Common myeloid progenitor, CD34-positive (primary cell): ENCODE data around the gene BPIFB6.

Experiments used
- CTCF ChIA-PET: fragments of 350-600 bp; sonication (Branson Sonifier 250); formaldehyde crosslinking; loops from one replicate; lab custom pipeline; 2021; ENCODE audit warnings: antibody characterized with exemption; lab: Charles Lee
- POLR2A ChIA-PET: fragments of 350-600 bp; sonication (Branson Sonifier 250); formaldehyde crosslinking; loops from one replicate; lab custom pipeline; 2021; ENCODE audit warnings: antibody characterized with exemption; lab: Charles Lee
- DNase-seq, 3 donors: peaks; one replicate each; pipeline versions ENCODE4 v3.0.0 to v3.0.0-alpha.2; 2013
- H3K27ac ChIP-seq, 2 experiments: 1 replicate in 1 of 2; 2 replicates in 1 of 2; pipeline ENCODE4 v1.7.0; 2013; ENCODE audit warnings: inconsistent platforms in 2 of 2, low read length in 2 of 2, mild to moderate bottlenecking in 2 of 2, low read depth in 1 of 2, moderate library complexity in 1 of 2; ENCODE audit not compliant: severe bottlenecking in 2 of 2, insufficient read depth in 1 of 2, poor library complexity in 1 of 2
- H3K27me3 ChIP-seq, 5 experiments: replicated peaks in 2 of 5; 1 replicate in 3 of 5; 2 replicates in 2 of 5; pipeline versions ENCODE4 v1.6.1 to v1.7.0; 2013; ENCODE audit warnings: low read length in 4 of 5, mild to moderate bottlenecking in 2 of 5, moderate library complexity in 2 of 5, inconsistent platforms in 1 of 5; ENCODE audit not compliant: insufficient read depth in 5 of 5, control insufficient read depth in 4 of 5
- H3K36me3 ChIP-seq, 4 experiments: 1 replicate in 2 of 4; 2 replicates in 2 of 4; pipeline versions ENCODE4 v1.6.1 to v1.7.0; 2013; ENCODE audit warnings: low read length in 3 of 4, control low read depth in 1 of 4, mild to moderate bottlenecking in 1 of 4; ENCODE audit not compliant: control insufficient read depth in 4 of 4, insufficient read depth in 4 of 4
- H3K4me1 ChIP-seq, 4 experiments: 1 replicate in 3 of 4; 2 replicates in 1 of 4; pipeline versions ENCODE4 v1.6.1 to v1.7.1; 2013; ENCODE audit warnings: low read length in 3 of 4, mild to moderate bottlenecking in 3 of 4, control low read depth in 1 of 4, inconsistent platforms in 1 of 4, moderate library complexity in 1 of 4; ENCODE audit not compliant: control insufficient read depth in 4 of 4, insufficient read depth in 4 of 4; ENCODE audit errors: control extremely low read depth in 1 of 4
- H3K4me3 ChIP-seq, 7 experiments: 1 replicate in 4 of 7; 2 replicates in 3 of 7; pipeline versions ENCODE4 v1.5.1 to v1.7.0; 2013; ENCODE audit warnings: mild to moderate bottlenecking in 7 of 7, low read length in 6 of 7, moderate library complexity in 6 of 7, inconsistent platforms in 2 of 7, low read depth in 2 of 7, control low read depth in 1 of 7; ENCODE audit not compliant: insufficient read depth in 4 of 7, control insufficient read depth in 1 of 7; ENCODE audit errors: extremely low read depth in 1 of 7
- H3K9me3 ChIP-seq, 5 experiments: 1 replicate in 4 of 5; 2 replicates in 1 of 5; pipeline versions ENCODE4 v1.6.1 to v1.7.1; 2013; ENCODE audit warnings: low read length in 4 of 5, mild to moderate bottlenecking in 2 of 5, inconsistent platforms in 1 of 5, low read depth in 1 of 5, moderate library complexity in 1 of 5; ENCODE audit not compliant: control insufficient read depth in 4 of 5, insufficient read depth in 2 of 5; ENCODE audit errors: control extremely low read depth in 1 of 5
- WGBS: methylation state at CpG from one replicate; pipeline ENCODE4 v1.1.5; 2013; ENCODE audit not compliant: insufficient coverage; 5-methylcytosine and 5-hydroxymethylcytosine counted together

The BPIFB6 gene

GRCh38 chr20:33083544-33084340 is 52.3 kb downstream of the BPIFB6 start:
- WGBS = 92% methylated on average over 14 of the region's 20 CpGs
- Histone ChIP-seq H3K9me3 (no peaks in the 10 kb centered on the region), H3K27ac (no peak overlapping the region), H3K36me3 (no peaks in the 10 kb centered on the region), H3K4me1 (no peaks in the 10 kb centered on the region), H3K4me3 (no peak overlapping the region), H3K27me3 (no peaks in the 10 kb centered on the region)
- ChIA-PET POLR2A (no interaction called here), CTCF (interaction anchor here (0.9 to 1.5 kb wide), 2 partner anchors 9 to 12 kb away, joined by 3 to 5 read pairs; no protein-coding TSS in a partner anchor)
- DNase-seq = no peak

- no peaks in the 10 kb centered on the region for H3K27me3 ChIP-seq
- ChIA-PET POLR2A (no interaction called here), CTCF (interaction anchor here (1.5 to 1.9 kb wide), 3 partner anchors 11 to 183 kb away, joined by 5 to 9 read pairs (median 6); no protein-coding TSS in a partner anchor)
- H3K27ac ChIP-seq = no peak overlapping the region
- DNase-seq = no peak
- no peaks in the 10 kb centered on the region for H3K9me3 ChIP-seq
- no peaks in the 10 kb centered on the region for H3K36me3 ChIP-seq
- no peak overlapping the region for H3K4me3 ChIP-seq
- H3K4me1 ChIP-seq = no peaks in the 10 kb centered on the region
- WGBS = 99% methylated on average over 11 of the region's 15 CpGs
Measured at GRCh38 chr20:33084722-33085121, 53.3 kb downstream of the BPIFB6 start.

- POLR2A ChIA-PET = no interaction called here
- H3K9me3 ChIP-seq = no peaks in the 10 kb centered on the region
- H3K4me3 ChIP-seq = no peak overlapping the region
- H3K27ac ChIP-seq = no peak overlapping the region
- CTCF ChIA-PET = interaction anchor here (0.9 to 1.9 kb wide), 3 partner anchors 10 to 185 kb away, joined by 4 to 9 read pairs (median 6); no protein-coding TSS in a partner anchor
- 100% methylated on average over 10 of the region's 14 CpGs for WGBS
- DNase-seq = no peak
- H3K4me1 ChIP-seq = no peaks in the 10 kb centered on the region
- H3K36me3 ChIP-seq = no peaks in the 10 kb centered on the region
- no peaks in the 10 kb centered on the region for H3K27me3 ChIP-seq
Measured at GRCh38 chr20:33086052-33086722, 54.7 kb downstream of the BPIFB6 start.

GRCh38 chr20:33091147-33091546 is 59.7 kb downstream of the BPIFB6 start:
- ChIA-PET POLR2A (interaction anchor here (0.7 kb wide), 1 partner anchor 32 kb away, joined by 3 read pairs; no protein-coding TSS in a partner anchor), CTCF (interaction anchor here (1.2 to 2.2 kb wide), 5 partner anchors 9 to 215 kb away, joined by 4 to 9 read pairs (median 6); partner anchors contain the start of gene BPIFB4)
- Histone ChIP-seq H3K27me3 (no peaks in the 10 kb centered on the region), H3K36me3 (no peaks in the 10 kb centered on the region), H3K9me3 (no peaks in the 10 kb centered on the region), H3K4me1 (no peaks in the 10 kb centered on the region), H3K27ac (no peak overlapping the region), H3K4me3 (no peak overlapping the region)
- no peak for DNase-seq
- 88% methylated on average over 2 of the region's 3 CpGs for WGBS

DNA sequence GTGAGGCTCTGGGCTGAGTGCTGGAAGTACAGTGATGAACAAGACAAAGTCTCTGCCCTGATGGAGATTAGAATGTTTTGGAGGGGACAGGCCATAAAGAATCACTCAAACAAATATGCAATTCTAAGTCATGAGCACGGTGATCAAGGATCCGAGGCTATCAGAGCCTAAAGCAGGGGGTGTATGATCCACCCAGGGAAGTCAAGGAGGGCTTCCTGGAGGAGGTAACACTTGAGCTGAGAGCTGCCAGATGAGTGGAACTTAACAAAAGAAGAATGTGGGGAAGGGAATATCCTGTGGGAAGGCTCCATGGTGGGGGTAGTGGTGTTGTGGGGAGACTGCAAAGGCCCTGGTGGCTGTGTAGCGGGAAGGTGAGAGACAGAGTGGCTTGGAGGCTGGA is 60.2 kb downstream of the BPIFB6 start:
- CTCF ChIA-PET = interaction anchor here (0.5 to 2.2 kb wide), 4 partner anchors 14 to 330 kb away, joined by 3 to 9 read pairs (median 5); no protein-coding TSS in a partner anchor
- H3K4me3 ChIP-seq = no peak overlapping the region
- no peak overlapping the region for H3K27ac ChIP-seq
- no peaks in the 10 kb centered on the region for H3K9me3 ChIP-seq
- whole genome bisulfite sequencing = 96% methylated on average over 3 of the region's 3 CpGs
- H3K4me1 ChIP-seq = no peaks in the 10 kb centered on the region
- no peak for DNase-seq
- POLR2A ChIA-PET = no interaction called here
- no peaks in the 10 kb centered on the region for H3K36me3 ChIP-seq
- H3K27me3 ChIP-seq = no peaks in the 10 kb centered on the region

DNA sequence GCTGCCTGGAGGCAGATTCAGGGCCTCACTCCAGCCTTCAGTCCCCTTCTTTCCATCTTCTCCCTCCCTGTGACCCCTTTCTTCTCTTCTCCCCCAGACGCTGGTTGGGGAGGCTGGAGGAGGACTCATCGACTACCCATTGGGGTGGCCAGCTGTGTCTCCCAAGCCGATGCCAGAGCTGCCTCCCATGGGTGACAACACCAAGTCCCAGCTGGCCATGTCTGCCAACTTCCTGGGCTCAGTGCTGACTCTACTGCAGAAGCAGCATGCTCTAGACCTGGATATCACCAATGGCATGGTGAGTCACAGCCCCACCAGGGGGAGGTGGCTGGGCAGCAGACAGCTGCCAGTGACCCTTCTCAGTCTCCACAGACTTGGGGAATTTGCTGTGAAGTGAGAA is 60.9 kb downstream of the BPIFB6 start:
- 100% methylated on average over 1 of the region's 3 CpGs for WGBS
- Histone ChIP-seq H3K9me3 (no peaks in the 10 kb centered on the region), H3K4me1 (no peaks in the 10 kb centered on the region), H3K36me3 (no peaks in the 10 kb centered on the region), H3K4me3 (no peak overlapping the region), H3K27me3 (no peaks in the 10 kb centered on the region), H3K27ac (no peak overlapping the region)
- DNase-seq = no peak
- ChIA-PET CTCF (interaction anchor here (0.5 to 1.2 kb wide), 3 partner anchors 216 to 329 kb away, joined by 3 to 4 read pairs (median 3); no protein-coding TSS in a partner anchor), POLR2A (no interaction called here)

- Histone ChIP-seq H3K4me1 (no peaks in the 10 kb centered on the region), H3K9me3 (no peaks in the 10 kb centered on the region), H3K27me3 (no peaks in the 10 kb centered on the region), H3K36me3 (no peaks in the 10 kb centered on the region), H3K4me3 (no peak overlapping the region), H3K27ac (no peak overlapping the region)
- ChIA-PET CTCF (no interaction called here), POLR2A (no interaction called here)
- 100% methylated on average over 1 of the region's 1 CpG for WGBS
- DNase-seq = no peak
Measured at GRCh38 chr20:33093074-33093473, 61.6 kb downstream of the BPIFB6 start.
